ENCODE data around the gene HIRA. TPM values are rescaled to one million over a fixed set of nuclear protein-coding genes. Genes with fewer than 3 reads are reported as not detected.

Gene HIRA
- total RNA-seq, 4 donors from 2014 or later = 18.8 to 31.6 (median 24.7) TPM

DNA sequence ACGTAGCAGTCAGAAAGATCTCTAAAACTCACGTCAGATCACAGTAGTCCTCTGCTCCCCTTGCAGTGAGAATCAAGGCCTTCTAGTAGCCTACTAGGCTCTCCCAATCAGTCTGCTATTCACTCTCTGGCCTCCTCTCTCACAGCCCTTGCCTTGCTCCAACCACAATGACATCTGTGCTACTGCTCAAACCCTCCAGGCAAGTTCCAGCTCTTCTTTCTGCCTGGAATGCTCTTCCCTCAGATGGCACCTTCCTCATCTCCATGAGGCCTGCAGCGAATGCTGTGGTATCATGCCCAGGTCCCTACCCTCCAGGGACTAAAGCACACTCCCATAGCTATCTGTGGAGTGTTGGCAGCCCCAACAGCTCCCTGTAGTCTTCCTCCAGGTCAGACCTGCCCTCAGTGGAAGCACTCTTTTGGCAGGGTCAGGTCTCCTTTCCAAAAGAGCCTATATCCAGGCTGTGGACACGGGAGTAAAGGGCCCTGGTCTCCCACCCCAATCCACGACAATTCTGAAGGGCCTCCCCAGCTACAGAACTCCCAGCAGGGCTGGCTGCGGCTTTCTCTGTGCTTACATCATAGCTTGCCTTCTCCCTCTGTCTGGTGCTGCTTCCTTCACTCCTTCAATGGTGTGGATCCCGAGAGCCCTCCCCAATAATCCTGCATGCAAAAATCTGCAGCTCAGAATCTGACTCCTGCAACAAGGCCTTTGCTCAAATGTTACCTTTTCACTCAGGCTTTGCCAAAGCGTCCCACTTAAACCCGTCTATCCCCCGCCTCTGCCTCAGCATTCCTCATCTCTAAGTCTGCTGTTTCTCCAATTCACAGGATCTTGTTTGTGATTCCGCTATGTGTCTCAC is 8.9 kb downstream of the HIRA start:
- 69 to 71% methylated on average over 11 of the region's 11 CpGs for WGBS, 2 donors
- peaks cover 0 to 43% (median 0%) of the 10 kb centered on the region in 4 donors for H3K4me1 ChIP-seq
- H3K4me3 ChIP-seq = no peak overlapping the region
- TF ChIP-seq EP300 (IDR thresholded peaks at IDR 0.05) = no peak
- TF ChIP-seq, protein P1, sequence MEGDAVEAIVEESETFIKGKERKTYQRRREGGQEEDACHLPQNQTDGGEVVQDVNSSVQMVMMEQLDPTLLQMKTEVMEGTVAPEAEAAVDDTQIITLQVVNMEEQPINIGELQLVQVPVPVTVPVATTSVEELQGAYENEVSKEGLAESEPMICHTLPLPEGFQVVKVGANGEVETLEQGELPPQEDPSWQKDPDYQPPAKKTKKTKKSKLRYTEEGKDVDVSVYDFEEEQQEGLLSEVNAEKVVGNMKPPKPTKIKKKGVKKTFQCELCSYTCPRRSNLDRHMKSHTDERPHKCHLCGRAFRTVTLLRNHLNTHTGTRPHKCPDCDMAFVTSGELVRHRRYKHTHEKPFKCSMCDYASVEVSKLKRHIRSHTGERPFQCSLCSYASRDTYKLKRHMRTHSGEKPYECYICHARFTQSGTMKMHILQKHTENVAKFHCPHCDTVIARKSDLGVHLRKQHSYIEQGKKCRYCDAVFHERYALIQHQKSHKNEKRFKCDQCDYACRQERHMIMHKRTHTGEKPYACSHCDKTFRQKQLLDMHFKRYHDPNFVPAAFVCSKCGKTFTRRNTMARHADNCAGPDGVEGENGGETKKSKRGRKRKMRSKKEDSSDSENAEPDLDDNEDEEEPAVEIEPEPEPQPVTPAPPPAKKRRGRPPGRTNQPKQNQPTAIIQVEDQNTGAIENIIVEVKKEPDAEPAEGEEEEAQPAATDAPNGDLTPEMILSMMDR (IDR thresholded peaks at IDR 0.05) = no peak
- TF ChIP-seq POLR2A (IDR thresholded peaks at IDR 0.05) = no peak
- H3K27me3 ChIP-seq = no peaks in the 10 kb centered on the region
- H3K27ac ChIP-seq = peak overlapping the region in 1 of 4 donors; percentile 31
- DNase-seq (ENCODE audit: low spot score in 2 of 2) = no peak
- peaks cover 0 to 10% (median 0%) of the 10 kb centered on the region in 3 donors for H3K36me3 ChIP-seq
- H3K9me3 ChIP-seq = no peaks in the 10 kb centered on the region

DNA sequence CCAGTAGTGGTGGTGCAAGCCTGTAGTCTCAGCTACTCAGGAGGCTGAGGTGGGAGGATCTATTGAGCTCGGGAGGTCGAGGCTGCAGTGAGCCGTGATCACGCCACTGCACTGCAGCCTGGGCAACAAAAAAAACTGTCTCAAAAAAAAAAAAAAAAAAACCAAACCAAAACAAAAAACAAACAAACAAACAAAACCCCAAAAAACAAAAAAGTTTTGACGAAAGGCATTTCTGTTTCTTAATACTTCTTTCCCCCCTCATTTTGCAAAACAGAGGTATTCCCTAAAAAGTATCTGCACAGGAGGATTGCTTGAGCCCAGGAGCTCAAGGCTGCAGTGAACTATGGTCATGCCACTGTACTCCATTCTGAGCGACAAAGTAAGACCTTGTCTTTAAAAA is 11.2 kb downstream of the HIRA start:
- TF ChIP-seq EP300 (IDR thresholded peaks at IDR 0.05) (no peak), POLR2A (IDR thresholded peaks at IDR 0.05) (no peak)
- TF ChIP-seq, protein P1 (IDR thresholded peaks at IDR 0.05) = no peak
- peaks cover 0 to 11% (median 0%) of the 10 kb centered on the region in 3 donors for H3K36me3 ChIP-seq
- WGBS, 2 donors = 94 to 97% methylated on average over 6 of the region's 6 CpGs
- DNase-seq (ENCODE audit: low spot score in 2 of 2) = no peak
- no peak overlapping the region for H3K27ac ChIP-seq
- H3K27me3 ChIP-seq = no peaks in the 10 kb centered on the region
- peaks cover 0 to 33% (median 0%) of the 10 kb centered on the region in 4 donors for H3K4me1 ChIP-seq
- no peaks in the 10 kb centered on the region for H3K9me3 ChIP-seq
- H3K4me3 ChIP-seq = no peak overlapping the region

DNA sequence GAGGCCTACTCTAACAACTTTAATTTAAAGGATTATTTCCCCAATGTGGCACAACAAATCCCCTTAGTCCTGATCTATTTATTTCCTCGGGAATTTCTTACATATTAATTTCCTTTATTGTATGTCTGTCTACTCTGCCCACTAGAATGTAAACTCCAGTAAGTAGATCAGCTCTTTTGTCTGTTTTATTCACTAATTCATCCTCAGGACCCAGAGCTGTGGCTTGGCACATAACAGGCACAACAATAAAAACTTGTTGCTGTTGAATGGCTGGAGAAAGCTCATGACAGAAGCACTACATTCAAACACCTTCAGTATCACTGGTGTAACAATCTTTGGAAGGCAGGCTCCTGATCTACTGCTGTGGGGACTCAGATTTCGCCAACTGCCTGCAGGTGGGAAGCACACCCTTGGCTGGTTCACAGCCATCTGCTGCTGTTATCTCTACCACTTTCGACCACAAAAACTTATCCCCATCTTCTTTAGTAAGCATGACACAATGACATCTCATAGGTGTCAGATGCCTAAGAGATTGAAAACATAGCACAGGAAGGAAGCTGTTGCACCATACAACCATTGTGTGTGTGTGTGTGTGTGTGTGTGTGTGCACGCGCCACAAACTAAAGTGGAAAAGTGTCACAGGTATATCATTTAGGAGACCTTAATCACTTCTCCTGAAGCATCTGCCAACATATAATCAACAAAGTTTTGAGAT is 11.9 kb downstream of the HIRA start:
- DNase-seq (ENCODE audit: low spot score in 2 of 2) = no peak
- TF ChIP-seq EP300 (IDR thresholded peaks at IDR 0.05) = no peak
- TF ChIP-seq, protein P1 (IDR thresholded peaks at IDR 0.05) = no peak
- no peak for TF ChIP-seq POLR2A (IDR thresholded peaks at IDR 0.05)
- Histone ChIP-seq H3K27me3 (no peaks in the 10 kb centered on the region), H3K36me3 (peaks cover 0 to 11% (median 0%) of the 10 kb centered on the region in 3 donors), H3K9me3 (no peaks in the 10 kb centered on the region), H3K4me1 (peaks cover 0 to 29% (median 0%) of the 10 kb centered on the region in 4 donors), H3K27ac (no peak overlapping the region), H3K4me3 (no peak overlapping the region)
- 85 to 87% methylated on average over 5 of the region's 5 CpGs for WGBS, 2 donors

DNA sequence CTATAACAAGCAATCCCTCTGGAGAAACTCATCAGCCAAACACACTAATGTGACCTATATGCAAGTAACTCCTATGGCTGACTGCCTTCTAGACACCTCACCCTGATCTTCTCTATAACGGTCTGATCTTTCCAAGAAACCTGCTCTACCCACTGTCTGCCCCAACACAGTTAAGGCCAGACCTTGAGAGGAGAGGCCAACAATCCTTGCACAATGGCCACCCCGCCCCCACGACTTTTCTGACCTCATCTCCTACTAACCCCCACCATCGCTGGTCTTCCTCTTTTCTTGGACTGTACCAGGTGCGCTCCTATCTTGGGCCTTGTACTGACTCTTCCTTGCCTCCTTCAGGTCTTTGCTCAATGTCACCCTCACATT is 12.5 kb downstream of the HIRA start:
- WGBS, 2 donors = 83% methylated on average over 5 of the region's 5 CpGs
- Histone ChIP-seq H3K9me3 (no peaks in the 10 kb centered on the region), H3K27me3 (no peaks in the 10 kb centered on the region), H3K36me3 (peaks cover 0 to 11% (median 0%) of the 10 kb centered on the region in 3 donors), H3K4me1 (peaks cover 0 to 25% (median 0%) of the 10 kb centered on the region in 4 donors), H3K4me3 (no peak overlapping the region), H3K27ac (no peak overlapping the region)
- TF ChIP-seq POLR2A (IDR thresholded peaks at IDR 0.05) (no peak), EP300 (IDR thresholded peaks at IDR 0.05) (no peak)
- TF ChIP-seq, protein P1 (IDR thresholded peaks at IDR 0.05) = no peak
- DNase-seq (ENCODE audit: low spot score in 2 of 2) = no peak

DNA sequence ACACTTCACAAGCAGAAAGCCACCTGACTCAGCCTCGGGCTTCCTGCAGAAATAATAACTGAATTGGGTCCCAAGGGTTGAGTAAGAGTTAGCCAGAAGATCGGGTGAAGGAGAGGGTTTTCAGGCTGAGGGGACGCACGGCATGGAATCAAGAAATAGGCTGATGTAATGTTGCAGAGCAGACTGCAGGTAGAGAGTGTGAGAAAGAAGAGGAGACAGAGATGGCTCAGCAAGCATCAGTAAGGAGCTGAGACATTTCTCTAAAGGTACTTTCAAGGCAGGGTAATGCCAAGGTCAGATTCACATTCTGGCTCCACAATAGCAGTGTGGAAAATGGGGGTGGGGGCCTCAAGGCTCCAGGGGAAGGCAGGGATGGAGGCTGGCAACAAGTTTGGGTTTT is 18.6 kb downstream of the HIRA start:
- TF ChIP-seq EP300 (IDR thresholded peaks at IDR 0.05) (no peak), POLR2A (IDR thresholded peaks at IDR 0.05) (no peak)
- TF ChIP-seq, protein P1 (IDR thresholded peaks at IDR 0.05) = no peak
- 77 to 83% methylated on average over 4 of the region's 4 CpGs for WGBS, 2 donors
- Histone ChIP-seq H3K4me1 (peaks cover 0 to 6% (median 0%) of the 10 kb centered on the region in 4 donors), H3K27me3 (no peaks in the 10 kb centered on the region), H3K9me3 (no peaks in the 10 kb centered on the region), H3K4me3 (no peak overlapping the region), H3K36me3 (peaks cover 0 to 37% (median 15%) of the 10 kb centered on the region in 3 donors), H3K27ac (no peak overlapping the region)
- no peak for DNase-seq (ENCODE audit: low spot score in 2 of 2)
